Natural killer cell (primary cell): ENCODE measurements around the gene OSTF1. TPM values are rescaled to one million over a fixed set of nuclear protein-coding genes. Genes with fewer than 3 reads are reported as not detected.

Source experiments
- ATAC-seq, 3 donors: fragments of 150-1000 bp in 2 of 3; fragments of 200-7000 bp in 1 of 3; cut with Tn5 transposase; 1 replicate in 1 of 3; 2 replicates in 2 of 3; pipeline ENCODE4 v1.10.0; 2021; ENCODE audit warnings: mild to moderate bottlenecking in 2 of 3, moderate library complexity in 2 of 3
- DNase-seq, 2 donors: peaks; one replicate each; pipeline versions ENCODE4 v3.0.0 to v3.0.0-alpha.2; 2013 to 2021; ENCODE audit warnings: mixed read lengths in 1 of 2
- H3K27ac ChIP-seq: one replicate; pipeline ENCODE4 v1.5.1; 2013; ENCODE audit warnings: mild to moderate bottlenecking, low read length
- H3K27me3 ChIP-seq: one replicate; pipeline ENCODE4 v1.6.1; 2013; ENCODE audit warnings: low read length; ENCODE audit not compliant: control insufficient read depth, insufficient read depth
- H3K36me3 ChIP-seq: one replicate; pipeline ENCODE4 v1.6.1; 2013; ENCODE audit warnings: low read length; ENCODE audit not compliant: control insufficient read depth, insufficient read depth
- H3K4me1 ChIP-seq: one replicate; pipeline ENCODE4 v1.6.1; 2013; ENCODE audit warnings: low read length; ENCODE audit not compliant: control insufficient read depth, insufficient read depth
- H3K4me3 ChIP-seq: one replicate; pipeline ENCODE4 v1.5.1; 2013; ENCODE audit warnings: low read length
- H3K9me3 ChIP-seq: one replicate; pipeline ENCODE4 v1.6.1; 2013; ENCODE audit warnings: low read length; ENCODE audit not compliant: control insufficient read depth, insufficient read depth
- H3K27ac Mint-ChIP-seq, 2 donors: one replicate each; pipeline ENCODE4 v1.8.0; 2022; ENCODE audit warnings: mild to moderate bottlenecking in 2 of 2, mixed read lengths in 2 of 2, moderate library complexity in 1 of 2
- H3K27me3 Mint-ChIP-seq, 2 donors: one replicate each; pipeline ENCODE4 v1.8.0; 2022; ENCODE audit warnings: low read depth in 2 of 2, mixed read lengths in 2 of 2
- H3K36me3 Mint-ChIP-seq: one replicate; pipeline ENCODE4 v1.8.0; 2022; ENCODE audit warnings: mixed read lengths
- H3K4me1 Mint-ChIP-seq, 2 donors: one replicate each; pipeline ENCODE4 v1.8.0; 2022; ENCODE audit warnings: mixed read lengths in 2 of 2
- H3K4me3 Mint-ChIP-seq: one replicate; pipeline ENCODE4 v1.8.0; 2022; ENCODE audit warnings: mild to moderate bottlenecking, moderate library complexity, mixed read lengths
- H3K9me3 Mint-ChIP-seq, 2 donors: one replicate each; pipeline ENCODE4 v1.8.0; 2022; ENCODE audit warnings: mixed read lengths in 2 of 2
- CTCF ChIP-seq: fragments of 200-600 bp; IDR thresholded peaks from one replicate; pipeline ENCODE4 v1.8.0; 2022; ENCODE audit warnings: antibody characterized with exemption
- WGBS: methylation state at CpG from one replicate; pipeline ENCODE4 v1.1.7; 2013; ENCODE audit warnings: missing lambda C conversion rate; ENCODE audit not compliant: insufficient coverage; 5-methylcytosine and 5-hydroxymethylcytosine counted together
- intact Hi-C: fragments of 100-400 bp; cut with micrococcal nuclease; formaldehyde crosslinking; loops from one replicate; pipeline ENCODE4 v1.14.2; 2022
- total RNA-seq, 4 donors: library from RNA; stranded (reverse); fragments of 120-200 nt in 1 of 4; gene quantifications; one replicate each; pipeline versions ENCODE4 v1.2.3 to v1.2.4, GENCODE V29; 2013 to 2022

Gene OSTF1
- total RNA-seq, 3 donors from 2014 or later (not counting 1 experiment from before 2014, with no cell fraction given): 140 to 187 (median 177) TPM

DNA sequence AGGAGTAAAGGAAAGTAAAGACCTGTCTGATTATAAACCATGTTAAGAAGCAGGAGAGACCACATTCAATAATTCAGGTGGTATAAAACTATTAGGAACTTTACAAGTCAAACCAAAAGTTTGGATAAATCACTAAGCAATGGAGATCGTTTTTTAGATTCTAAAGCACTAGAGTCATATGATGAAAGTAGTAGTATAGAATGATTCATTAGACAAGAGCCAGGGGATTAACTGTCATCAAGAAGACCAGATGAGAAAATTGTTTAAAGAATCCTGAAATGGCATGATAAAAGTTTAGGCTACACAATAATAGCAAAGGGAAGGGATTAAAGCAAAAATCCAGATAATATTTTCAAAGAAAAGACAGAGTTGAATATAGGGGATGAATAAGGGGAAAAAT is 47.3 kb upstream of the OSTF1 start:
- H3K9me3 Mint-ChIP-seq: no peaks in the 10 kb centered on the region
- Histone ChIP-seq H3K36me3 (no peaks in the 10 kb centered on the region), H3K4me3 (no peak overlapping the region), H3K9me3 (no peaks in the 10 kb centered on the region), H3K27me3 (peaks cover 2% of the 10 kb centered on the region), H3K4me1 (no peaks in the 10 kb centered on the region), H3K27ac (no peak overlapping the region)
- WGBS: 80% methylated on average over 1 of the region's 1 CpG
- no peak for ATAC-seq
- intact Hi-C loops: no loop called here
- no peak overlapping the region for H3K27ac Mint-ChIP-seq
- H3K4me1 Mint-ChIP-seq: no peaks in the 10 kb centered on the region
- H3K4me3 Mint-ChIP-seq: no peak overlapping the region
- DNase-seq: no peak
- H3K27me3 Mint-ChIP-seq: peaks cover 14 to 20% of the 10 kb centered on the region in 2 donors
- no peaks in the 10 kb centered on the region for H3K36me3 Mint-ChIP-seq
- TF ChIP-seq CTCF: no peak

DNA sequence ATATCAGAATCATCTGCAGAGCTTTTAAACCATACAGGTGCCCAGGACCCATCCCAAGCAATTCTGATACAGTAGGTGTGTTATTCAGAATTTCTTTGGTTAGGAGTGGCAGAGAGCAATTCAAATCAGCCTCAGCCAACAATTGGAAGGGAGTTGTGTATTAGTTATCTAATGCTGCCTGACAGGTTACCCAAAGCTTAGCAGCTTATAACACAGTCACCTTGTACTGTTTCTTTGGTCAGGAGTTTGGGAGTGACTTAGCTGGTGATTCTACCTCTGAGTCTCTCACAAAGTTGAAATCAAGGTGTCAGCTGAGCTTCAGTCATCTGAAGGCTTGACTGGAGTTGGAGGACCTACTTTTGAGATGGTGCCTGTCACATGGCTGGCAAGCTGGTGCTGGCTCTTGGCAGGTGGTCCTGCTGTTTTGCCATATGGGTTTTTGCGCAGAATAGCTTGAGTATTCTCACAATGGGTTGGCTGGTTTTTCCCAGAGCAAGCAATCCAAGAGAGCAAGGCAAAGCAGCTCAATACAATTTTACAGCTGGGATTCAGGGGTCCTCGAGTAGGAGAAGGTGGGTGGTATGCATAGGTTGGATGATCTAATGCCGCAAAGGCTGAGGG is 41.5 kb upstream of the OSTF1 start:
- Mint-ChIP-seq H3K4me3 (no peak overlapping the region), H3K4me1 (no peaks in the 10 kb centered on the region), H3K9me3 (no peaks in the 10 kb centered on the region), H3K27ac (no peak overlapping the region), H3K27me3 (peaks cover 13 to 20% of the 10 kb centered on the region in 2 donors), H3K36me3 (no peaks in the 10 kb centered on the region)
- Histone ChIP-seq H3K27me3 (peaks cover 2% of the 10 kb centered on the region), H3K9me3 (no peaks in the 10 kb centered on the region), H3K4me3 (no peak overlapping the region), H3K36me3 (no peaks in the 10 kb centered on the region), H3K27ac (no peak overlapping the region), H3K4me1 (no peaks in the 10 kb centered on the region)
- DNase-seq (no peak), ATAC-seq (no peak)
- TF ChIP-seq CTCF: no peak
- WGBS: 100% methylated on average over 1 of the region's 3 CpGs
- intact Hi-C loops: no loop called here

- H3K36me3 Mint-ChIP-seq: no peaks in the 10 kb centered on the region
- no peak for ATAC-seq
- WGBS: 44% methylated on average over 2 of the region's 2 CpGs
- intact Hi-C loops: no loop called here
- no peak overlapping the region for H3K27ac Mint-ChIP-seq
- Histone ChIP-seq H3K4me1 (no peaks in the 10 kb centered on the region), H3K27ac (no peak overlapping the region), H3K27me3 (peaks cover 2% of the 10 kb centered on the region), H3K36me3 (no peaks in the 10 kb centered on the region), H3K9me3 (no peaks in the 10 kb centered on the region), H3K4me3 (no peak overlapping the region)
- DNase-seq: no peak
- TF ChIP-seq CTCF: no peak
- H3K4me1 Mint-ChIP-seq: no peaks in the 10 kb centered on the region
- no peaks in the 10 kb centered on the region for H3K9me3 Mint-ChIP-seq
- no peak overlapping the region for H3K4me3 Mint-ChIP-seq
- peaks cover 13 to 20% of the 10 kb centered on the region in 2 donors for H3K27me3 Mint-ChIP-seq
These were observed 40.8 kb upstream of the OSTF1 start for GRCh38 chr9:75047506-75047905.

- H3K36me3 Mint-ChIP-seq: no peaks in the 10 kb centered on the region
- H3K4me3 Mint-ChIP-seq: no peak overlapping the region
- Histone ChIP-seq H3K36me3 (no peaks in the 10 kb centered on the region), H3K4me1 (no peaks in the 10 kb centered on the region), H3K27me3 (no peaks in the 10 kb centered on the region), H3K4me3 (no peak overlapping the region), H3K27ac (no peak overlapping the region), H3K9me3 (no peaks in the 10 kb centered on the region)
- ATAC-seq: no peak
- H3K4me1 Mint-ChIP-seq: no peaks in the 10 kb centered on the region
- DNase-seq: no peak
- intact Hi-C loops: no loop called here
- no peak overlapping the region for H3K27ac Mint-ChIP-seq
- H3K9me3 Mint-ChIP-seq: no peaks in the 10 kb centered on the region
- no peak for TF ChIP-seq CTCF
- H3K27me3 Mint-ChIP-seq: peaks cover 0 to 4% of the 10 kb centered on the region in 2 donors
These were observed 37.0 kb upstream of the OSTF1 start for GRCh38 chr9:75051285-75051684.
